Transverse colon (tissue), 4 donors: ENCODE data around the gene GPC1. TPM values are rescaled to one million over a fixed set of nuclear protein-coding genes. Genes with fewer than 3 reads are reported as not detected.

ENCODE experiments used
- DNase-seq: peaks from one replicate; pipeline ENCODE4 v3.0.0-alpha.2; 2019
- H3K27ac ChIP-seq, 4 donors: fragments of 200-600 bp; sonication (generic); 2 replicates each; pipeline ENCODE4 v1.5.1; 2016 to 2018; ENCODE audit warnings: inconsistent platforms in 4 of 4
- H3K27me3 ChIP-seq: fragments of 200-600 bp; sonication (generic); 2 replicates; pipeline ENCODE4 v1.5.1; 2017; ENCODE audit warnings: inconsistent platforms
- H3K36me3 ChIP-seq, 4 donors: fragments of 200-600 bp; sonication (generic); 2 replicates each; pipeline ENCODE4 v1.5.1; 2017 to 2019; ENCODE audit warnings: inconsistent platforms in 4 of 4
- H3K4me1 ChIP-seq, 4 donors: fragments of 200-600 bp; sonication (generic); 2 replicates each; pipeline ENCODE4 v1.5.1; 2017 to 2020; ENCODE audit warnings: inconsistent platforms in 4 of 4
- H3K4me3 ChIP-seq, 4 donors: fragments of 200-600 bp; sonication (generic); 1 replicate in 1 of 4; 2 replicates in 3 of 4; pipeline versions ENCODE4 v1.5.1 to v1.6.1; 2017 to 2019; ENCODE audit warnings: inconsistent platforms in 4 of 4
- H3K9me3 ChIP-seq, 2 donors: fragments of 200-600 bp; sonication (generic); 2 replicates each; pipeline ENCODE4 v1.5.1; 2017 to 2019; ENCODE audit warnings: inconsistent platforms in 2 of 2
- EP300 ChIP-seq: sonication (generic); formaldehyde crosslinking; IDR thresholded peaks from one replicate; pipeline ENCODE4 v1.6.1; 2017; ENCODE audit warnings: antibody characterized with exemption, low read depth
- POLR2A ChIP-seq: fragments of 450-650 bp; IDR thresholded peaks from one replicate; pipeline ENCODE4 v1.6.1; 2016; ENCODE audit warnings: antibody characterized with exemption, mild to moderate bottlenecking, moderate library complexity
- POLR2AphosphoS5 ChIP-seq, 3 donors: sonication (generic); formaldehyde crosslinking; IDR thresholded peaks; one replicate each; pipeline ENCODE4 v1.6.1; 2016; ENCODE audit warnings: antibody characterized with exemption in 3 of 3
- WGBS, 2 donors: methylation state at CpG; one replicate each; pipeline ENCODE4 v1.1.5; 2018; ENCODE audit warnings: low coverage in 1 of 2; 5-methylcytosine and 5-hydroxymethylcytosine counted together
- in situ Hi-C, 4 donors: fragments of 200-750 bp; cut with MboI; loops; one replicate each; pipeline versions ENCODE4 v1.15.0 to v1.15.1; 2017; ENCODE audit warnings: low sequenced_read_pairs in 3 of 4, low pct_ligation_motif_present in 1 of 4, low pct_unique_long_range_greater_than_20kb in 1 of 4
- intact Hi-C: fragments of 100-400 bp; cut with DNase I; formaldehyde crosslinking; loops from one replicate; pipeline ENCODE4 v1.15.1; 2023; ENCODE audit warnings: low total_unique reads
- small RNA-seq, 4 donors: library from RNA; depleted of rRNA; stranded (forward); fragments of <200 nt; gene quantifications; one replicate each; pipeline ENCODE3, GENCODE V24; 2016
- total RNA-seq, 4 donors: library from RNA; depleted of rRNA; stranded (reverse); fragments of >200 nt; gene quantifications; one replicate each; pipeline ENCODE4 v1.1.0, GENCODE V29; 2016
- TF ChIP-seq, protein P1 (sequence below), 5 experiments: fragments of 200-600 bp in 3 of 5; fragments of 450-650 bp in 2 of 5; sonication (generic) in 3 of 5; IDR thresholded peaks; 1 replicate in 2 of 5; 2 replicates in 3 of 5; pipeline ENCODE4 v1.5.1; 2016 to 2017; ENCODE audit warnings: antibody characterized with exemption in 5 of 5, inconsistent platforms in 3 of 5, mild to moderate bottlenecking in 2 of 5, moderate library complexity in 1 of 5

GPC1 gene
- total RNA-seq, 4 donors from 2014 or later, result 10.4 to 31.8 (median 18.0) TPM

DNA sequence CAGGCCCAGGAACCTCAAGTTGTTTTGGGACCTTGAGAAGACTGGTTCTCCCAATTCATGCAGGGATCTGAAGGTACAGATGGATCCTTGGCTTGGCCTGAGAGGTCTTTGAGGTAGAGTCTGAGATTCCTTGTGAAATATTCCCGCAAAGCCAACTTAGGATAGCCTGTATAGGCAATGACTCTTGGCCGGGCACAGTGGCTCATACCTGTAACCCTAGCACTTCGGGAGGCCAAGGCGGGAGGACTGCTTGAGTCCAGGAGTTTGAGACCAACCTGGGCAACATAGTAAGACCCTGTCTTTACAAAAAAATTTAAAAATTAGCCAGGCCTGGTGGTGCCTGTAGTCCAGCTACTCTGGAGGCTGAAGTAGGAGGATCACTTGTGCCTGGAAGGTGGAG is 81.9 kb downstream of the GPC1 start:
- no peak for DNase-seq
- TF ChIP-seq EP300, result no peak
- TF ChIP-seq, protein P1, sequence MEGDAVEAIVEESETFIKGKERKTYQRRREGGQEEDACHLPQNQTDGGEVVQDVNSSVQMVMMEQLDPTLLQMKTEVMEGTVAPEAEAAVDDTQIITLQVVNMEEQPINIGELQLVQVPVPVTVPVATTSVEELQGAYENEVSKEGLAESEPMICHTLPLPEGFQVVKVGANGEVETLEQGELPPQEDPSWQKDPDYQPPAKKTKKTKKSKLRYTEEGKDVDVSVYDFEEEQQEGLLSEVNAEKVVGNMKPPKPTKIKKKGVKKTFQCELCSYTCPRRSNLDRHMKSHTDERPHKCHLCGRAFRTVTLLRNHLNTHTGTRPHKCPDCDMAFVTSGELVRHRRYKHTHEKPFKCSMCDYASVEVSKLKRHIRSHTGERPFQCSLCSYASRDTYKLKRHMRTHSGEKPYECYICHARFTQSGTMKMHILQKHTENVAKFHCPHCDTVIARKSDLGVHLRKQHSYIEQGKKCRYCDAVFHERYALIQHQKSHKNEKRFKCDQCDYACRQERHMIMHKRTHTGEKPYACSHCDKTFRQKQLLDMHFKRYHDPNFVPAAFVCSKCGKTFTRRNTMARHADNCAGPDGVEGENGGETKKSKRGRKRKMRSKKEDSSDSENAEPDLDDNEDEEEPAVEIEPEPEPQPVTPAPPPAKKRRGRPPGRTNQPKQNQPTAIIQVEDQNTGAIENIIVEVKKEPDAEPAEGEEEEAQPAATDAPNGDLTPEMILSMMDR (IDR thresholded peaks at IDR 0.05), result no peak
- TF ChIP-seq POLR2A, result no peak
- no peak for TF ChIP-seq POLR2AphosphoS5 (IDR thresholded peaks at IDR 0.05)
- no peak overlapping the region for H3K27ac ChIP-seq
- no peaks in the 10 kb centered on the region for H3K9me3 ChIP-seq
- intact Hi-C loops, result no loop called here
- in situ Hi-C loops, result loop anchor here in 2 of 4 donors (25.0 kb wide), 1 partner anchor 195 kb away; no protein-coding TSS in a partner anchor
- H3K27me3 ChIP-seq, result peaks cover 6% of the 10 kb centered on the region
- H3K4me3 ChIP-seq, result no peak overlapping the region
- WGBS, 2 donors, result 100% methylated on average over 4 of the region's 4 CpGs; no CpG with 5 or more reads in 1 of the 2 donors
- no peaks in the 10 kb centered on the region for H3K36me3 ChIP-seq
- peaks cover 0 to 5% (median 2%) of the 10 kb centered on the region in 4 donors for H3K4me1 ChIP-seq

Small RNA genes lying within 50 kb of the gene (small RNA-seq; reads per million reads assigned to genes)
- gene MIR149, result 2.1 to 8.3 (median 5.8) reads per million in 4 donors

Other genes starting within 250 kb of the GPC1 start
- gene ANKMY1, start 122.3 kb downstream of the GPC1 start, total RNA-seq, result 10 to 100 TPM; 15.1 to 64.0 (median 27.5) TPM
- gene DUSP28, start 124.7 kb downstream of the GPC1 start, total RNA-seq, result 10 to 100 TPM in 1 of 4 donors, 1 to 10 TPM in 3; 3.4 to 10.8 (median 6.2) TPM
- gene RNPEPL1, start 132.8 kb downstream of the GPC1 start, total RNA-seq, result 100 to 1,000 TPM; 118 to 208 (median 151) TPM
- 100 to 1,000 TPM in 1 of 4 donors, 10 to 100 TPM in 3; 41.9 to 118 (median 48.7) TPM for gene CAPN10, start 151.1 kb downstream of the GPC1 start, total RNA-seq
- gene GPR35, start 189.8 kb downstream of the GPC1 start, total RNA-seq, result 100 to 1,000 TPM in 3 of 4 donors, 10 to 100 TPM in 1; 91.1 to 244 (median 136) TPM
- 1 to 10 TPM in 1 of 4 donors, under 1 TPM in 1, not detected in 2; 0.55 to 1.5 TPM for gene AQP12B, start 247.2 kb downstream of the GPC1 start, total RNA-seq